Measurements from ENCODE around the gene CHP1. TPM values are rescaled to one million over a fixed set of nuclear protein-coding genes. Genes with fewer than 3 reads are reported as not detected.

CHP1 gene
- total and polyA plus RNA-seq, 2 of the 8 experiments (the other 6 are each of a cell fraction or from before 2014, with no cell fraction given) = 45.2 to 89.0 TPM

GRCh38 chr15:41254560-41254959 lies 23.5 kb downstream of the CHP1 start:
- Histone ChIP-seq H3K79me2 (ENCODE audit: control insufficient read depth in 1 of 2, insufficient read depth in 2 of 2, low read length in 2 of 2) (no peaks in the 10 kb centered on the region), H4K20me1 (replicated peaks in 1 of 2; ENCODE audit: control insufficient read depth in 1 of 2, insufficient read depth in 2 of 2, low read length in 2 of 2) (no peaks in the 10 kb centered on the region), H2AFZ (ENCODE audit: low read length) (no peak overlapping the region), H4K91ac (replicated peaks; ENCODE audit: insufficient read length, low read length) (no peak overlapping the region), H3K14ac (ENCODE audit: insufficient read length) (no peak overlapping the region), H3K4ac (replicated peaks; ENCODE audit: insufficient read length, low read depth, low read length) (no peak overlapping the region), H2BK20ac (ENCODE audit: low read length) (no peak overlapping the region), H3K79me1 (ENCODE audit: low read depth, low read length) (no peaks in the 10 kb centered on the region), H3K23me2 (ENCODE audit: low read depth, low read length) (no peaks in the 10 kb centered on the region), H3K4me3 (ENCODE audit: extremely low read depth in 1 of 4, insufficient read depth in 2 of 4, low read depth in 3 of 4, low read length in 4 of 4) (no peak overlapping the region), H2BK5ac (ENCODE audit: low read depth, low read length) (no peak overlapping the region), H2BK120ac (replicated peaks; ENCODE audit: low read depth, low read length) (no peak overlapping the region), H2BK15ac (ENCODE audit: low read length) (no peak overlapping the region), H3K27ac (ENCODE audit: low read depth, low read length) (no peak overlapping the region), H3K4me2 (ENCODE audit: insufficient read depth in 1 of 2, low read depth in 2 of 2, low read length in 2 of 2) (no peak overlapping the region), H3K9me3 (ENCODE audit: insufficient read depth in 2 of 2, low read depth in 1 of 2, low read length in 1 of 2) (no peaks in the 10 kb centered on the region), H3K18ac (ENCODE audit: extremely low read depth, low read length) (no peak overlapping the region), H2BK12ac (ENCODE audit: low read depth, low read length) (no peak overlapping the region), H4K5ac (ENCODE audit: insufficient read length, low read depth, low read length) (no peak overlapping the region), H3K9ac (replicated peaks in 1 of 4; ENCODE audit: extremely low read depth in 1 of 4, low read depth in 3 of 4, low read length in 3 of 4) (no peak overlapping the region), H4K8ac (ENCODE audit: extremely low read depth, insufficient read depth, low read length) (no peak overlapping the region), H3K4me1 (replicated peaks in 1 of 4; ENCODE audit: control insufficient read depth in 3 of 4, insufficient read depth in 4 of 4, low read length in 3 of 4) (no peaks in the 10 kb centered on the region), H3K36me3 (ENCODE audit: control insufficient read depth in 2 of 4, insufficient read depth in 4 of 4, low read length in 3 of 4) (peaks cover 0 to 6% (median 0%) of the 10 kb centered on the region in 4 experiments; a peak in 3 of 8 replicates), H3K56ac (replicated peaks; ENCODE audit: insufficient read length, low read depth, low read length) (no peak overlapping the region), H3K23ac (ENCODE audit: insufficient read length) (no peak overlapping the region), H3K27me3 (replicated peaks in 1 of 4; ENCODE audit: control insufficient read depth in 3 of 4, extremely low read depth in 1 of 4, insufficient read depth in 3 of 4, low read length in 3 of 4) (no peaks in the 10 kb centered on the region), H2AK5ac (ENCODE audit: low read depth, low read length) (no peak overlapping the region)
- no peak for DNase-seq (ENCODE audit: low read depth in 1 of 2, low spot score in 2 of 2)
- ChIA-PET CTCF (ENCODE audit: partially characterized antibody) (interaction anchor here (1.2 kb wide), 1 partner anchor 21 kb away, joined by 4 read pairs; no protein-coding TSS in a partner anchor), POLR2A (ENCODE audit: partially characterized antibody) (no interaction called here)
- 94% methylated on average over 4 of the region's 4 CpGs; no CpG with 5 or more reads in 1 of the 2 experiments for WGBS, 2 experiments (ENCODE audit: extremely low coverage in 1 of 2, insufficient coverage in 1 of 2, insufficient read length in 1 of 2, insufficient replicate concordance in 2 of 2, low coverage in 1 of 2, low lambda C conversion rate in 2 of 2, missing lambda C conversion rate in 1 of 2)
- no peak for FAIRE-seq
- TF ChIP-seq CBX8 (IDR thresholded peaks at IDR 0.05; ENCODE audit: borderline replicate concordance, low read depth, low read length) (no peak), ASH2L (IDR thresholded peaks at IDR 0.05; ENCODE audit: low read length) (no peak), TAF7 (optimal IDR thresholded peaks at IDR 0.05; ENCODE audit: borderline replicate concordance, low read depth, low read length) (no peak), GABPA (IDR thresholded peaks at IDR 0.05; ENCODE audit: borderline replicate concordance, insufficient read depth, low read length) (no peak), CTBP2 (IDR thresholded peaks at IDR 0.05; ENCODE audit: borderline replicate concordance, insufficient read depth, insufficient read length, low read length) (no peak), POLR2A (IDR thresholded peaks at IDR 0.05; ENCODE audit: control extremely low read depth in 1 of 2, low read depth in 2 of 2, low read length in 2 of 2) (no peak), PHF8 (conservative IDR thresholded peaks at IDR 0.05; ENCODE audit: low read depth, low read length) (no peak), CHD1 (IDR thresholded peaks at IDR 0.05; ENCODE audit: low read depth, low read length) (no peak), CTCF (IDR thresholded peaks at IDR 0.05; ENCODE audit: control extremely low read depth in 1 of 3, insufficient read depth in 1 of 3, low read depth in 1 of 3, low read length in 3 of 3) (no peak), JUND (IDR thresholded peaks at IDR 0.05; ENCODE audit: low read length) (no peak), SP4 (IDR thresholded peaks at IDR 0.05; ENCODE audit: low read length) (no peak), CHD2 (IDR thresholded peaks at IDR 0.05; ENCODE audit: low read length) (no peak)
